D721Med (cell line): Measurements from ENCODE around the gene PROM1.
A peak's percentile ranks its signal among the peaks of the same experiment; 100 is the strongest.

Source experiments
- DNase-seq: peaks from one replicate; pipeline ENCODE4 v3.0.0; 2011; ENCODE audit warnings: low spot score; ENCODE audit not compliant: insufficient read length
- FAIRE-seq: peaks from 2 replicates; lab custom pipeline; 2011; peaks lifted over from hg19 to GRCh38; lab: Jason Lieb, UNC
- TF ChIP-seq, protein P1 (sequence below): IDR thresholded peaks from 2 replicates; pipeline ENCODE4 v1.5.1; 2012; ENCODE audit warnings: mild to moderate bottlenecking, control low read depth; ENCODE audit not compliant: insufficient read depth; ENCODE audit errors: missing control alignments

Gene PROM1

DNA sequence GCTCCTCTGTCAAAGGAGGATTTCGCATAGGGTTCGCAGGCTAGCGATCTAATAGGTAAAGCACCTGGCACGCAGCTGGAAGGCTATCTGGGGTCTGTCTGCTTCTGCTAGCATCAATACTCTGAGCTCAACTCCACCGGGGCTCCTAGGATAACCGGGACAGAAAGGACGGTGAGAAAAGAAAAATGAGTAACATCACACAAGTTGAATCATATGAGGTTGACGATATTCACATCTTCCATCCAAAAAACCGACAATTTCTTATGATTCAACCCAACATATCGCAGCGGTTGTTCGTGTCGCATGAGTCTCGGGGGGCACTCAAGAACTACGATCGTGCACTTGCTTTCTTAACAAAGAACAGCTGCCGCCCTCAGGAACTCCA is 1.8 kb downstream of the PROM1 start:
- TF ChIP-seq, protein P1, sequence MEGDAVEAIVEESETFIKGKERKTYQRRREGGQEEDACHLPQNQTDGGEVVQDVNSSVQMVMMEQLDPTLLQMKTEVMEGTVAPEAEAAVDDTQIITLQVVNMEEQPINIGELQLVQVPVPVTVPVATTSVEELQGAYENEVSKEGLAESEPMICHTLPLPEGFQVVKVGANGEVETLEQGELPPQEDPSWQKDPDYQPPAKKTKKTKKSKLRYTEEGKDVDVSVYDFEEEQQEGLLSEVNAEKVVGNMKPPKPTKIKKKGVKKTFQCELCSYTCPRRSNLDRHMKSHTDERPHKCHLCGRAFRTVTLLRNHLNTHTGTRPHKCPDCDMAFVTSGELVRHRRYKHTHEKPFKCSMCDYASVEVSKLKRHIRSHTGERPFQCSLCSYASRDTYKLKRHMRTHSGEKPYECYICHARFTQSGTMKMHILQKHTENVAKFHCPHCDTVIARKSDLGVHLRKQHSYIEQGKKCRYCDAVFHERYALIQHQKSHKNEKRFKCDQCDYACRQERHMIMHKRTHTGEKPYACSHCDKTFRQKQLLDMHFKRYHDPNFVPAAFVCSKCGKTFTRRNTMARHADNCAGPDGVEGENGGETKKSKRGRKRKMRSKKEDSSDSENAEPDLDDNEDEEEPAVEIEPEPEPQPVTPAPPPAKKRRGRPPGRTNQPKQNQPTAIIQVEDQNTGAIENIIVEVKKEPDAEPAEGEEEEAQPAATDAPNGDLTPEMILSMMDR, result no peak
- FAIRE-seq (no peak), DNase-seq (no peak)

DNA sequence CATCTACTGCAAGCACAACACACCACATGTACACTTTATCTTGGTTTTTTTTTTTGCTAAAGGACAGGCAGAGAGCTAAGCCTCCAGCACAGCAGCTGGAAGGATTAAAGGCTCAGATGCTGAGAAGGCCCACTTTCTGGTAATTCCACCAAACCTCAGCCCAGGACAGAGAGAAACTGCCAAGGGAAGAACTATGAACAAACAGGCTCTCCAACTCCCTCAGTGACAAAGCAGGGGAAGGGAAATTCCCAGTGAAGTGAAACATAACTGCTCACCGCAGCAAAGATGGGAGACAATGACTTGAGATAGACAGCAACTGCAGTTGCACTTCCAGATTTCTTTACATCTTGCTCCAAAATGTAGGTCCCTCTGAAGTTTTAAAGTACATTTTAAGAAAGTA is 4.8 kb downstream of the PROM1 start:
- FAIRE-seq, result peak; percentile 82
- TF ChIP-seq, protein P1, result no peak
- no peak for DNase-seq

GRCh38 chr4:16078195-16078760 is 5.5 kb downstream of the PROM1 start:
- FAIRE-seq (no peak), DNase-seq (no peak)
- TF ChIP-seq, protein P1, result no peak

DNA sequence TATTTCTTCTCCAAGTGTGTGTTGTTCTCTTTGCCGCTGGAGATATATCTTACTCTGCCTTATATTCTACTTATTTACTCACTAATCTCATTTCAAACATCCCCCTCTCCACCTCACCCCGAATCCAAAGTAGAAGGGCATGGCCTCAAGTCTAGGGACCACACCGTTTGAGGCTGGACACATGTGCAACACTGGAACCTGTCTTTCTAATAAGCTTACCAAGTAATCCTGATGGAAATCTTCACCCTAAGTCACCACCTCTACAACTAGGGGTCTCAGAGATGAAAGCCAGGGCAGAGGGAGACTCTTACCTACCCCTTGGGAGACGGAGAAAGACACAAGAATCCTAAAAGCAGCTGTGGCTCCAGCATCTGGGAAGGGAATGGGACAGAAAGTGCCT is 6.0 kb downstream of the PROM1 start:
- FAIRE-seq (peak; percentile 67), DNase-seq (no peak)
- TF ChIP-seq, protein P1, result no peak

DNA sequence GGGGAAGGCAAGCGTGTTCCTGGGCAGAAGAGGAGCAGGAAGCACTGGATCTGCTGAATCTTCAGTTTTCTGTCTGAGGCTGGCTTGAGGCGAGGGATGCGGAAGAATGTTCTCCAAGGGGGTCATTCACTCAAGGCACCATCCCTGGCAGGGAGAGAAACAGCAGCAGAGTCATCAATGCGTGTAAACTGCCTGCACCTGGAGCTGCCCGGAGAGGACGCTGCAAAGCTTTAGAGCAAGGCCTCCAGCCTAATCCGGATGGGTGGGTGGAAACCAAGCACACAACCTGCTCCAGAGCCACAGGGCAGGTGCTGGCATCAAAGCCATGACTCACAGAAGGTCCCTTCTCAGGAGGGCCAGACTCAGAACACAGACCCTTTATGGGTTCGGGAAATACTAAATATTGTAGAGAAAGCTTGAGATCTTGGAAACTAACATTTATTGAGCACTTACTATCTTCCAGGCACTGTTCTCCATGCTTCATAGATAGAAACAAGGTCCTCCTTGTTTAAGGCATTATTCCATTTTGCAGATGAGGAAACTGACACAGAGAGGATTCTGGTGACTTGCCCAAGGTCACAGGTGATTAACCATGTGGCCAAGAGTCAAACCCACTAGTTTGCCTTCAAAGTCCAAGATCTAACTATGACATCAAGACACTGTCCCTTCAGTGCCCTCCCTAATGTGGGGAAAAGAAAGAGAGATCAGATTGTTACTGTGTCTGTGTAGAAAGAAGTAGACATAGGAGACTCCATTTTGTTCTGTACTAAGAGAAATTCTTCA is 7.7 kb downstream of the PROM1 start:
- DNase-seq (no peak), FAIRE-seq (peak; percentile 87)
- TF ChIP-seq, protein P1, result no peak

- FAIRE-seq, result peak; percentile 68
- DNase-seq, result no peak
- TF ChIP-seq, protein P1, result no peak
Measured at GRCh38 chr4:16075061-16075460, 8.8 kb downstream of the PROM1 start.

DNA sequence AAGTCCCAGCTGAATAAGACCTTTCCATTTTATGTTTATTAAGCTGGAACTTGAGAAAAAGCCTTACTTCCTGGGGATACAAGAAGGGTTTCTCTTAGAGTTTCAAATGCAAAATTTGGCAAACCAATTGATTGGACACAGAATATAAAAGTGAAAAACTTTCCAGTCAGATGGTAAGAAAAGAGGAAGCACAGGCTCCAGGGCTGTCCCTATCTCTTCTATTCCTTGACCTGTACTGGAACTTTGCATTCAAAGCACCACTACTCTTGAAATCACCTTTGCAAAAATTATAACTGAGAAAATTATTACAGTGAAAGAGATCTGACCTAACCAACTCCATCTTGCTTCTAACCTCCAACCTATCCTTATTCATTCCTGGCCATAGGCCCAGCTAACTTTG is 11.7 kb downstream of the PROM1 start:
- DNase-seq (no peak), FAIRE-seq (no peak)
- TF ChIP-seq, protein P1, result no peak
